ENCODE results near the gene RGSL1.

The RGSL1 gene

DNA sequence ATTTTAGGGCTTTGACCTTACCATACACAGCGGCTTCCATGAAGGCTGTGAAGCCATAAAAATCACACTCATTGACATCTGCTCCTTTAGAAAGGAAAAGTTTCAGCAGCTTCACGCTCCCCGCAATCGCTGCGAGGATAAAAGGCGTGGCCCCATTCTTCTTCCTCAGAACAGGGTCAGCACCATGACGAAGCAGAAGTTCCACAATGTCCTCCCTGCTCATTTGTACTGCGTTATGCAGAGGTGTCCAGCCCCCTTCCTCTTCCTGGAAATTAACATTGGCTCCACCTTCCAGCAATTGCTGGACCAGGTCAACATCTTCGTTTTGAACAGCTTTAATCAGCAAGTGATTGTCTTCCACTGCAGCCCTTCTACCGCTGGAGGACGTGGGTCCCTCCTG is 136.4 kb downstream of the RGSL1 start:
- H3K27me3 ChIP-seq (ENCODE audit: insufficient read depth, low read length, poor library complexity) = no peaks in the 10 kb centered on the region
- H3K36me3 ChIP-seq (ENCODE audit: insufficient read depth, low read length) = peaks cover 10% of the 10 kb centered on the region; the same call in 1 of the 2 replicates
- ATAC-seq (ENCODE audit: insufficient read depth, low read depth) = no peak
- H3K4me1 ChIP-seq (ENCODE audit: insufficient read depth, low read length) = peaks cover 24% of the 10 kb centered on the region
- H3K4me2 ChIP-seq (ENCODE audit: insufficient read depth, low read length) = no peak overlapping the region
- DNase-seq = no peak
- H3K4me3 ChIP-seq (ENCODE audit: low read depth in 1 of 2, low read length in 2 of 2) = no peak overlapping the region
- H4K20me1 ChIP-seq (ENCODE audit: insufficient read depth, low read length) = no peaks in the 10 kb centered on the region
- no peaks in the 10 kb centered on the region for H3K9me3 ChIP-seq (ENCODE audit: insufficient read depth, low read length, severe bottlenecking)
- no peak for TF ChIP-seq EZH2 (IDR thresholded peaks at IDR 0.05; ENCODE audit: borderline replicate concordance, low read depth, low read length, severe bottlenecking)
- TF ChIP-seq, protein P1, sequence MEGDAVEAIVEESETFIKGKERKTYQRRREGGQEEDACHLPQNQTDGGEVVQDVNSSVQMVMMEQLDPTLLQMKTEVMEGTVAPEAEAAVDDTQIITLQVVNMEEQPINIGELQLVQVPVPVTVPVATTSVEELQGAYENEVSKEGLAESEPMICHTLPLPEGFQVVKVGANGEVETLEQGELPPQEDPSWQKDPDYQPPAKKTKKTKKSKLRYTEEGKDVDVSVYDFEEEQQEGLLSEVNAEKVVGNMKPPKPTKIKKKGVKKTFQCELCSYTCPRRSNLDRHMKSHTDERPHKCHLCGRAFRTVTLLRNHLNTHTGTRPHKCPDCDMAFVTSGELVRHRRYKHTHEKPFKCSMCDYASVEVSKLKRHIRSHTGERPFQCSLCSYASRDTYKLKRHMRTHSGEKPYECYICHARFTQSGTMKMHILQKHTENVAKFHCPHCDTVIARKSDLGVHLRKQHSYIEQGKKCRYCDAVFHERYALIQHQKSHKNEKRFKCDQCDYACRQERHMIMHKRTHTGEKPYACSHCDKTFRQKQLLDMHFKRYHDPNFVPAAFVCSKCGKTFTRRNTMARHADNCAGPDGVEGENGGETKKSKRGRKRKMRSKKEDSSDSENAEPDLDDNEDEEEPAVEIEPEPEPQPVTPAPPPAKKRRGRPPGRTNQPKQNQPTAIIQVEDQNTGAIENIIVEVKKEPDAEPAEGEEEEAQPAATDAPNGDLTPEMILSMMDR (IDR thresholded peaks at IDR 0.05; ENCODE audit: borderline replicate concordance, extremely low read depth, low read length, poor library complexity, severe bottlenecking) = no peak
- H3K9ac ChIP-seq (ENCODE audit: low read depth, low read length) = no peak overlapping the region
- no peaks in the 10 kb centered on the region; the same call in 1 of the 2 replicates for H3K79me2 ChIP-seq (ENCODE audit: insufficient read depth, low read length)
- no peak overlapping the region for H2AFZ ChIP-seq (ENCODE audit: low read depth, low read length)
- H3K27ac ChIP-seq (ENCODE audit: low read length) = no peak overlapping the region

DNA sequence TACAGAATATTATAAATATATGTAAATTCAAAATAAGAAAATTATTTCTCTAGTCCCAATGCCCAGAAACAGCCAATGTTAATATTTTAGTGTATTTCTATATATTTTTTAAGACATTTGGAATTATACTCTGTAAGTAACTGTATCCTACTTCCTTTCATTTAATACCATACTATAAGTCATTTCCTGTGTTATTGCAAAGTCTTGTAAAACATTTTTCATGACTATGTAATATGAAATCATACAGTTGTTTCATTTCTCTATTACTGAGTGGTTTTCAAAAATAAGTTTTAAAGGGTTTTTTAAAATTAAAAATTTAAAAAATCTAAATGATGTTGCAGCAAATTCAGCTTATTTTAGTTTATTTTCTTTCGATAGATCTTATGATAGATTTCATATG is 137.1 kb downstream of the RGSL1 start:
- Histone ChIP-seq H3K79me2 (ENCODE audit: insufficient read depth, low read length) (no peaks in the 10 kb centered on the region; the same call in 1 of the 2 replicates), H3K27me3 (ENCODE audit: insufficient read depth, low read length, poor library complexity) (no peaks in the 10 kb centered on the region), H3K36me3 (ENCODE audit: insufficient read depth, low read length) (peaks cover 6% of the 10 kb centered on the region; the same call in 1 of the 2 replicates), H3K4me3 (ENCODE audit: low read depth in 1 of 2, low read length in 2 of 2) (no peak overlapping the region), H3K9me3 (ENCODE audit: insufficient read depth, low read length, severe bottlenecking) (no peaks in the 10 kb centered on the region), H3K9ac (ENCODE audit: low read depth, low read length) (no peak overlapping the region), H3K4me2 (ENCODE audit: insufficient read depth, low read length) (no peak overlapping the region), H2AFZ (ENCODE audit: low read depth, low read length) (no peak overlapping the region), H4K20me1 (ENCODE audit: insufficient read depth, low read length) (no peaks in the 10 kb centered on the region), H3K4me1 (ENCODE audit: insufficient read depth, low read length) (peaks cover 24% of the 10 kb centered on the region), H3K27ac (ENCODE audit: low read length) (no peak overlapping the region)
- ATAC-seq (ENCODE audit: insufficient read depth, low read depth) (no peak), DNase-seq (no peak)
- TF ChIP-seq EZH2 (IDR thresholded peaks at IDR 0.05; ENCODE audit: borderline replicate concordance, low read depth, low read length, severe bottlenecking) = no peak
- TF ChIP-seq, protein P1 (IDR thresholded peaks at IDR 0.05; ENCODE audit: borderline replicate concordance, extremely low read depth, low read length, poor library complexity, severe bottlenecking) = no peak

DNA sequence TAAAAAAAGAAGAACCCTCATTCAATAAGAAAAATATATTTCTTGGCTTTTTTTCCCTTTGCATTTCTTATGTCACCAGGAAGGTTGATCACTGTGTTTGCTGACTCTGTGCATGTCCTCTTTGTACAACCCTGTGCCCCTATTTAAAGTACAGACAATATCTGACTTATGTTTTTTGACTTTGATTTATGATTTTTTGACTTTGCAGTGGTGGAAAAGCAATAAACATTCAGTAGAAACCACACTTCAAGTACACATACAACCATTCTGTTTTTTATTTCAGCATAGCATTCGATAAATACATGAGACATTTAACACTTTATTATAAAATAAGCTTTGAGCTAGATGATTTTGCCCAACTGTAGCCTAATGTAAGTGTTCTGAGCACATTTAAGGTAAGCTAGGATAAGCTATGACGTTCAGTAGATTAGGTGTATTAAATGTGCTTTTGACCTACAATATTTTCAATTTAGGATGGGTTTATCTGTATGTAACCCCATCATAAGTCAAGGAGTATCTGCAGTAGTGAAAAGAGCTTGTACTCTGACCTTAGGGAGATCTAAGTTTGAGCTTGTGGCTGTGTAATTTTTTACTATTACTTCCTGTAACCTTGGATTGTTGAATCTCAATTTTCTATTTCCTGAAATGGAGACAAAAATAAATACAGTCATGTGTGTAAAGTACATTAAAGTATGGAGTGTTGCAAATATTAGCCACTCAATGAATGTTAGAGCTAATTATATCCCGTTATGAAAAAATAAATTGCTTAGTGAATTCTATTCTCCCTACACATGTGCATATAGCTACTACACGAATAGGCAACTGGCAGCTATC is 137.9 kb downstream of the RGSL1 start:
- Histone ChIP-seq H3K27me3 (ENCODE audit: insufficient read depth, low read length, poor library complexity) (no peaks in the 10 kb centered on the region), H3K9ac (ENCODE audit: low read depth, low read length) (peak overlapping the region; percentile 85), H3K36me3 (ENCODE audit: insufficient read depth, low read length) (no peaks in the 10 kb centered on the region), H3K4me1 (ENCODE audit: insufficient read depth, low read length) (peaks cover 24% of the 10 kb centered on the region), H3K4me3 (ENCODE audit: low read depth in 1 of 2, low read length in 2 of 2) (peak overlapping the region; percentile 65 to 76; a peak in 3 of 4 replicates), H3K4me2 (ENCODE audit: insufficient read depth, low read length) (peak overlapping the region; percentile 72), H3K9me3 (ENCODE audit: insufficient read depth, low read length, severe bottlenecking) (no peaks in the 10 kb centered on the region), H2AFZ (ENCODE audit: low read depth, low read length) (peak overlapping the region; percentile 97), H3K27ac (ENCODE audit: low read length) (peak overlapping the region; percentile 98), H3K79me2 (ENCODE audit: insufficient read depth, low read length) (no peaks in the 10 kb centered on the region; the same call in 1 of the 2 replicates), H4K20me1 (ENCODE audit: insufficient read depth, low read length) (no peaks in the 10 kb centered on the region)
- ATAC-seq (ENCODE audit: insufficient read depth, low read depth) (peak; percentile 1; the same call in 1 of the 3 replicates), DNase-seq (no peak)
- no peak for TF ChIP-seq EZH2 (IDR thresholded peaks at IDR 0.05; ENCODE audit: borderline replicate concordance, low read depth, low read length, severe bottlenecking)
- TF ChIP-seq, protein P1 (IDR thresholded peaks at IDR 0.05; ENCODE audit: borderline replicate concordance, extremely low read depth, low read length, poor library complexity, severe bottlenecking) = no peak

Data from DND-41 (cell line).